MG63 (cell line): ENCODE data around the gene STK25. TPM values are rescaled to one million over a fixed set of nuclear protein-coding genes. Genes with fewer than 3 reads are reported as not detected.

Experiments
- DNase-seq: peaks from one replicate; pipeline ENCODE4 v3.0.0-alpha.2; 2020
- H3K27me3 ChIP-seq: fragments of 250-450 bp; sonication (Bioruptor Pico); 2 replicates; pipeline ENCODE4 v1.5.1; 2020; ENCODE audit warnings: mild to moderate bottlenecking, moderate library complexity
- H3K36me3 ChIP-seq: fragments of 250-450 bp; sonication (Bioruptor Pico); 2 replicates; pipeline ENCODE4 v1.5.1; 2020; ENCODE audit warnings: mild to moderate bottlenecking, moderate library complexity
- H3K4me3 ChIP-seq: fragments of 250-450 bp; sonication (Bioruptor Pico); 2 replicates; pipeline ENCODE4 v1.5.1; 2020; ENCODE audit warnings: mild to moderate bottlenecking, moderate library complexity
- H3K9me3 ChIP-seq: fragments of 250-450 bp; sonication (Bioruptor Pico); 2 replicates; pipeline ENCODE4 v1.5.1; 2020; ENCODE audit warnings: mild to moderate bottlenecking, moderate library complexity
- total RNA-seq: library from RNA; depleted of rRNA; stranded (reverse); fragments of >200 nt; shearing (Covaris generic); gene quantifications from 2 replicates; pipeline ENCODE4 v1.2.3, GENCODE V29; 2014; ENCODE audit warnings: low replicate concordance

The STK25 gene
- total RNA-seq, 1 experiment from 2014 or later: 176 TPM

GRCh38 chr2:241503776-241504392 is 4.5 kb downstream of the STK25 start:
- no peak for DNase-seq
- peaks cover 33% of the 10 kb centered on the region for H3K36me3 ChIP-seq
- H3K9me3 ChIP-seq: no peaks in the 10 kb centered on the region
- H3K27me3 ChIP-seq: no peaks in the 10 kb centered on the region
- no peak overlapping the region for H3K4me3 ChIP-seq

GRCh38 chr2:241502281-241502680 is 6.1 kb downstream of the STK25 start:
- no peaks in the 10 kb centered on the region for H3K9me3 ChIP-seq
- H3K27me3 ChIP-seq: no peaks in the 10 kb centered on the region
- no peak overlapping the region for H3K4me3 ChIP-seq
- DNase-seq: no peak
- peaks cover 37% of the 10 kb centered on the region for H3K36me3 ChIP-seq

DNA sequence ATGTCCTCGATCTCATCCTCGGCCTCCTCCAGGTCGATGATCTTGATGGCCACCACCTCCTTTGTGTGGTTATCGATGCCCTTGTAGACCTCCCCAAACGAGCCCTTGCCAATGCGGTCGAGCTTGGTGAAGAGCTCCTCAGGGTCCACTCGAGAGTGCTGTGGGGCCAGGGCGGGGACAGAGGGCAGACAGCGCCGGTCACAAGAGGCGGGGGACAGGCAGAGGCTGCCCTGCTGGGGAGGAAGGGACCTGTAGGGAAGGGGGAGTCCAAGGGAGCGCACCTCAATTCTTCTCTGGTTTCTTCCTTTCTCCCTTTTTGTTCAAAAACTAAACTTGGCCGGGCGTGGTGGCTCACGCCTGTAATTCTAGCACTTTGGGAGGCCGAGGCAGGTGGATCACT is 6.8 kb downstream of the STK25 start:
- H3K36me3 ChIP-seq: peaks cover 38% of the 10 kb centered on the region

GRCh38 chr2:241501099-241501541 is 7.3 kb downstream of the STK25 start:
- no peak for DNase-seq
- Histone ChIP-seq H3K27me3 (no peaks in the 10 kb centered on the region), H3K36me3 (peaks cover 38% of the 10 kb centered on the region), H3K4me3 (no peak overlapping the region), H3K9me3 (no peaks in the 10 kb centered on the region)

More for the DNA sequence above, 6.8 kb downstream of the STK25 start:
- DNase-seq: no peak
- Histone ChIP-seq H3K27me3 (no peaks in the 10 kb centered on the region), H3K4me3 (no peak overlapping the region), H3K9me3 (no peaks in the 10 kb centered on the region)

GRCh38 chr2:241500431-241500975 is 7.9 kb downstream of the STK25 start:
- Histone ChIP-seq H3K27me3 (no peaks in the 10 kb centered on the region), H3K36me3 (peaks cover 39% of the 10 kb centered on the region), H3K4me3 (no peak overlapping the region), H3K9me3 (no peaks in the 10 kb centered on the region)
- DNase-seq: no peak

DNA sequence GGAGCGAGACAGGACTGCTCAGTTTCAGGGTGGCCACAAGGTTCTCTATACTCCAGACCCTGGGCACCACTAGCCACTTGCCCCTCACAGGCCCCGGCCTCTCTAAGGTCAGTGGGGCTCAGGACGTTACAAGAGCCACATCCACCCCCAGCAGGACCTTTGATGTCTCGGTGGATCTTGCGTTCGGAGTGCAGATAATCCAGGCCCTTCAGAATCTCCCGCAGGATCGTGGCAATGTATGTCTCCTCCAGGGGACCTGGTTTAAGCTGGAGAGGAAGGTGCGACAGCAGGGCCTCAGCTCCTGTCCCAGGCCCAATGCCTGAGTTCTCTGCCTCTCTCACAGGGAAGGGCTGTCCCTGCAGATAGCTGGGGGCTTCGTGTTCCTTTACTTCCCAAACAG is 8.4 kb downstream of the STK25 start:
- H3K4me3 ChIP-seq: no peak overlapping the region
- DNase-seq: no peak
- H3K9me3 ChIP-seq: no peaks in the 10 kb centered on the region
- no peaks in the 10 kb centered on the region for H3K27me3 ChIP-seq
- H3K36me3 ChIP-seq: peaks cover 44% of the 10 kb centered on the region

DNA sequence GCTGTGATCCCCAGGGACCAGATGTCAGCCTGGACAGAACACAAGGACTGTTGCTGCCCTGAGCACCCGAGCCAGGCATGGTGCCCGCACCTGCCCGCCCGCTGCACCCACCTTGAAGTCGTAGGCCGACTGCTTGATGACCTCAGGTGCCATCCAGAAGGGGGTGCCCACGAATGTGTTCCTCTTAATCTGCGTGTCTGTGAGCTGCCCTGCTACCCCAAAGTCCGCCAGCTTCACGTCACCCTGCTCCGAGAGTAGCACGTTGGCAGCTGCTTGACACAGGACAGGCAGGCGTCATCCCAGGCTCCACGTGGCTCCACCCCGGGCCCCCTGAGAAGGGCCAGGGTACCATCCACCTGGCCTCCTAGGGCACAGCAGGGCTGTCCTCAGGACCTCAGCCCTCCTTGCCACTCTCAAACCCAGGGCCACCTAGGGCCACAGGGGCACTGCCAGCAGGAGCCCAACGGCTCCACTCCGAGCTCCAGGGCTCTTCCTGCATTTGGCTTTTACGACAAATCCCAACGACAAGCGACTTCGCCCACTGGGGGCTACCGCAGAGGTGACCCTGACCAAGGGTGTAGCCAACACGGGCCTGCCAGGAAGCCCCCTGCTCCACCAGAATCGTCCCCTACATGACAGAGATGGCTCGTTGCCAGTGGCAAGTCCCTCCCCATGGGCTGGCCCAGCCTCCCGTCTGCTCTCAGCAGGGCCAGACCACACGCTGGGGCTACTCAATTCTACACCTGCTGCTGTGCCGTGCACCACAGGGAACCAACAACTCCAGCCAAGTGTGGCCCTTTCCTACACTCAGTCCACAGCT is 9.0 kb downstream of the STK25 start:
- H3K36me3 ChIP-seq: peaks cover 45% of the 10 kb centered on the region
- no peak for DNase-seq
- no peaks in the 10 kb centered on the region for H3K27me3 ChIP-seq
- no peak overlapping the region for H3K4me3 ChIP-seq
- no peaks in the 10 kb centered on the region for H3K9me3 ChIP-seq

- no peak overlapping the region for H3K4me3 ChIP-seq
- peaks cover 45% of the 10 kb centered on the region for H3K36me3 ChIP-seq
- no peaks in the 10 kb centered on the region for H3K27me3 ChIP-seq
- no peaks in the 10 kb centered on the region for H3K9me3 ChIP-seq
- no peak for DNase-seq
Observed at GRCh38 chr2:241498115-241499070, 10.0 kb downstream of the STK25 start.

- Histone ChIP-seq H3K27me3 (no peaks in the 10 kb centered on the region), H3K9me3 (no peaks in the 10 kb centered on the region), H3K36me3 (peaks cover 50% of the 10 kb centered on the region), H3K4me3 (no peak overlapping the region)
- no peak for DNase-seq
Observed at GRCh38 chr2:241496904-241497877, 11.2 kb downstream of the STK25 start.

- H3K9me3 ChIP-seq: no peaks in the 10 kb centered on the region
- DNase-seq: no peak
- H3K27me3 ChIP-seq: no peaks in the 10 kb centered on the region
- no peak overlapping the region for H3K4me3 ChIP-seq
- peaks cover 46% of the 10 kb centered on the region for H3K36me3 ChIP-seq
Observed at GRCh38 chr2:241496003-241496707, 12.2 kb downstream of the STK25 start.

DNA sequence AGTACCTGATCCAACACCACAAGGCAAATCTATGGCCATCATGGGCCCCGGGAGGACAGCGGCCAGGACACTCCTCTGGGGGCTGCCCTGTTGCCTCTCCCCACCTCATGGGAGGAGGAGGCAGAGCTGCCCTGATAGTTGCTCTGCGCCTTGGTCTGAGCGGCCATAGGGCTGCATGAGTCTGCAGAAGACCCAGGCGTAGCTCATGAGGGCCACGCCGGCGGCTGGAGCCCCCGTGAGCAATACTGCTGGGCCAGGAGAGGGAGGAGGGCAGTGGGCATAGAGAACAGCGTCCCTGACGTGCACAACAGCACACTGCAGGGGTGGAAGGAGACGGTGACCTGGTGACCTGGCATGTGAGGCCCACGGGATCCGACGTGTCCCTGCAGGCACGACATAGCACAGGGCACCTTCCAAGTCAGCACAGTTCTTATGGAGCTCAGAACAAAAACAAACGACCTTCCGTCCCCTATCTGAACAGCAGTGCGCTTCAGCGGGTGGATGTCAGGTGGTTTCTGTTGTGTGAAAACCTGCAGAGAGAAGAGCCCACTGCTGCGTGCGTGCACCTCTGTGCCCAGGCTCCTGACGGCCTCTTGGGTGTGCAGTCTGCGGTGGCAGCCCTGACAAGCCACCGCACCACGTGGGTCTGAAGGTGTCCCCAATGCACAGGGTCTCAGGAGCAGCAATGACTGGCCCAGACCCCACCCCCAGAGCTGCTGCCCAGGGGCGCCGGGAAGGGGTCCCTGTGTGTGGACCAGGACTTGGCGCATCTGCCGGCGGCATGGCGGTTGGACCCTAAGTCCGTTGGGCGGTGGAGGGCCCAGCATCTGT is 13.0 kb downstream of the STK25 start:
- Histone ChIP-seq H3K9me3 (no peaks in the 10 kb centered on the region), H3K4me3 (no peak overlapping the region), H3K27me3 (no peaks in the 10 kb centered on the region), H3K36me3 (peaks cover 39% of the 10 kb centered on the region)
- DNase-seq: no peak

- H3K9me3 ChIP-seq: no peaks in the 10 kb centered on the region
- H3K36me3 ChIP-seq: peaks cover 34% of the 10 kb centered on the region
- no peak overlapping the region for H3K4me3 ChIP-seq
- H3K27me3 ChIP-seq: no peaks in the 10 kb centered on the region
- no peak for DNase-seq
Observed at GRCh38 chr2:241494311-241494908, 14.0 kb downstream of the STK25 start.

DNA sequence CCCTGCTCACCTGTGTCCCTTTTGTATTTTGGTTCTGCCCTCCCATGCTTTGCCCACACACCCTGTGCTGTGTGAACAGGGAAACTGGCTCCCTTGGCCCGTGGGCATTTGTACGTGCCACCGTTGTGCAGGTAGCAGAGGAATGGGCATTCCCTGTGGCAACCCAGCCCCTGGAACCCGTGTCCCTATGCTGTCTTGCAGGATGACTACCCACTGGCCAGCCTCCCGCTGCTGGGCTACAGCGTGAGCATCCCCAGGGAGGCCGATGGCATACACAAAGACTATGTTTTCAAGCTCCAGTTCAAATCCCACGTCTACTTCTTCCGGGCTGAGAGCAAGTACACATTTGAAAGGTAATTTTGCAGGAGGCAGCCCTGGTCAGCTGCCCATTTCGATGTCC is 15.3 kb downstream of the STK25 start:
- no peaks in the 10 kb centered on the region for H3K9me3 ChIP-seq
- H3K36me3 ChIP-seq: peaks cover 29% of the 10 kb centered on the region
- H3K27me3 ChIP-seq: no peaks in the 10 kb centered on the region
- no peak for DNase-seq
- no peak overlapping the region for H3K4me3 ChIP-seq

GRCh38 chr2:241492174-241492565 is 16.2 kb downstream of the STK25 start:
- DNase-seq: no peak
- peaks cover 26% of the 10 kb centered on the region for H3K36me3 ChIP-seq
- no peak overlapping the region for H3K4me3 ChIP-seq
- no peaks in the 10 kb centered on the region for H3K9me3 ChIP-seq
- H3K27me3 ChIP-seq: no peaks in the 10 kb centered on the region
